Measurements from ENCODE around the gene NUP93. TPM values are rescaled to one million over a fixed set of nuclear protein-coding genes. Genes with fewer than 3 reads are reported as not detected.

Gene NUP93
- total and polyA plus RNA-seq, 2 of the 8 experiments (the other 6 are each of a cell fraction or from before 2014, with no cell fraction given): 147 to 201 TPM

GRCh38 chr16:56726926-56727325 lies 3.0 kb upstream of the NUP93 start:
- no peak overlapping the region for H3K23ac ChIP-seq (ENCODE audit: insufficient read length)
- no peak overlapping the region for H3K4me2 ChIP-seq (ENCODE audit: insufficient read depth in 1 of 2, low read depth in 2 of 2, low read length in 2 of 2)
- POLR2A ChIA-PET (ENCODE audit: partially characterized antibody): interaction anchor here (1.0 to 1.2 kb wide), 2 partner anchors 10 to 25 kb away, joined by 3 to 4 read pairs; no protein-coding TSS in a partner anchor
- no peaks in the 10 kb centered on the region for H3K27me3 ChIP-seq (replicated peaks in 1 of 4; ENCODE audit: control insufficient read depth in 3 of 4, extremely low read depth in 1 of 4, insufficient read depth in 3 of 4, low read length in 3 of 4)
- WGBS, 2 experiments (ENCODE audit: extremely low coverage in 1 of 2, insufficient coverage in 1 of 2, insufficient read length in 1 of 2, insufficient replicate concordance in 2 of 2, low coverage in 1 of 2, low lambda C conversion rate in 2 of 2, missing lambda C conversion rate in 1 of 2): 92% methylated on average over 6 of the region's 6 CpGs; no CpG with 5 or more reads in 1 of the 2 experiments
- H2BK5ac ChIP-seq (ENCODE audit: low read depth, low read length): no peak overlapping the region
- no peak for TF ChIP-seq CBX5 (IDR thresholded peaks at IDR 0.05; ENCODE audit: low read depth, low read length)
- TF ChIP-seq CBX8 (IDR thresholded peaks at IDR 0.05; ENCODE audit: borderline replicate concordance, low read depth, low read length): no peak
- no peak for TF ChIP-seq USF2 (IDR thresholded peaks at IDR 0.05; ENCODE audit: low read length)
- TF ChIP-seq FOSL1 (IDR thresholded peaks at IDR 0.05; ENCODE audit: insufficient read depth, low read depth, low read length): no peak
- TF ChIP-seq YY1 (IDR thresholded peaks at IDR 0.05; ENCODE audit: low read depth, low read length): no peak
- TF ChIP-seq JUND (IDR thresholded peaks at IDR 0.05; ENCODE audit: low read length): no peak
- TF ChIP-seq SIRT6 (IDR thresholded peaks at IDR 0.05; ENCODE audit: low read length): no peak
- peaks cover 12% of the 10 kb centered on the region for H3K23me2 ChIP-seq (ENCODE audit: low read depth, low read length)
- H2BK12ac ChIP-seq (ENCODE audit: low read depth, low read length): no peak overlapping the region
- no peak overlapping the region for H2BK15ac ChIP-seq (ENCODE audit: low read length)
- peaks cover 0 to 1% of the 10 kb centered on the region in 2 experiments for H4K20me1 ChIP-seq (replicated peaks in 1 of 2; ENCODE audit: control insufficient read depth in 1 of 2, insufficient read depth in 2 of 2, low read length in 2 of 2)
- H3K9ac ChIP-seq (replicated peaks in 1 of 4; ENCODE audit: extremely low read depth in 1 of 4, low read depth in 3 of 4, low read length in 3 of 4): no peak overlapping the region
- H3K36me3 ChIP-seq (ENCODE audit: control insufficient read depth in 2 of 4, insufficient read depth in 4 of 4, low read length in 3 of 4): no peaks in the 10 kb centered on the region
- no peak overlapping the region for H2BK120ac ChIP-seq (replicated peaks; ENCODE audit: low read depth, low read length)
- no peak overlapping the region for H3K18ac ChIP-seq (ENCODE audit: extremely low read depth, low read length)
- no peak overlapping the region for H2BK20ac ChIP-seq (ENCODE audit: low read length)
- CTCF ChIA-PET (ENCODE audit: partially characterized antibody): interaction anchor here (1.2 to 2.5 kb wide), 2 partner anchors 11 to 66 kb away, joined by 3 to 6 read pairs; no protein-coding TSS in a partner anchor
- no peak for DNase-seq (ENCODE audit: low read depth in 1 of 2, low spot score in 2 of 2)
- no peak overlapping the region for H4K5ac ChIP-seq (ENCODE audit: insufficient read length, low read depth, low read length)
- peaks cover 4% of the 10 kb centered on the region; the same call in 1 of the 2 replicates for H3K79me1 ChIP-seq (ENCODE audit: low read depth, low read length)
- no peaks in the 10 kb centered on the region for H3K9me3 ChIP-seq (ENCODE audit: insufficient read depth in 2 of 2, low read depth in 1 of 2, low read length in 1 of 2)
- no peak overlapping the region for H4K8ac ChIP-seq (ENCODE audit: extremely low read depth, insufficient read depth, low read length)
- no peak overlapping the region for H3K4ac ChIP-seq (replicated peaks; ENCODE audit: insufficient read length, low read depth, low read length)
- H3K4me3 ChIP-seq (ENCODE audit: extremely low read depth in 1 of 4, insufficient read depth in 2 of 4, low read depth in 3 of 4, low read length in 4 of 4): no peak overlapping the region
- no peak overlapping the region for H4K91ac ChIP-seq (replicated peaks; ENCODE audit: insufficient read length, low read length)
- H3K4me1 ChIP-seq (replicated peaks in 1 of 4; ENCODE audit: control insufficient read depth in 3 of 4, insufficient read depth in 4 of 4, low read length in 3 of 4): peaks cover 0 to 3% (median 2%) of the 10 kb centered on the region in 4 experiments; a peak in 2 of 7 replicates
- no peak overlapping the region for H3K56ac ChIP-seq (replicated peaks; ENCODE audit: insufficient read length, low read depth, low read length)
- no peak overlapping the region for H3K14ac ChIP-seq (ENCODE audit: insufficient read length)
- no peak for FAIRE-seq
- H2AFZ ChIP-seq (ENCODE audit: low read length): no peak overlapping the region
- peaks cover 3 to 18% of the 10 kb centered on the region in 2 experiments; a peak in 3 of 4 replicates for H3K79me2 ChIP-seq (ENCODE audit: control insufficient read depth in 1 of 2, insufficient read depth in 2 of 2, low read length in 2 of 2)
- no peak overlapping the region for H3K27ac ChIP-seq (ENCODE audit: low read depth, low read length)
- no peak overlapping the region for H2AK5ac ChIP-seq (ENCODE audit: low read depth, low read length)

Data from H1 (cell line).